ENCODE measurements around the gene GRAMD1A. TPM values are rescaled to one million over a fixed set of nuclear protein-coding genes. Genes with fewer than 3 reads are reported as not detected.

GRAMD1A gene
- polyA plus RNA-seq, 1 of the 3 experiments (the other 2 are of a cell fraction): 81.9 TPM

DNA sequence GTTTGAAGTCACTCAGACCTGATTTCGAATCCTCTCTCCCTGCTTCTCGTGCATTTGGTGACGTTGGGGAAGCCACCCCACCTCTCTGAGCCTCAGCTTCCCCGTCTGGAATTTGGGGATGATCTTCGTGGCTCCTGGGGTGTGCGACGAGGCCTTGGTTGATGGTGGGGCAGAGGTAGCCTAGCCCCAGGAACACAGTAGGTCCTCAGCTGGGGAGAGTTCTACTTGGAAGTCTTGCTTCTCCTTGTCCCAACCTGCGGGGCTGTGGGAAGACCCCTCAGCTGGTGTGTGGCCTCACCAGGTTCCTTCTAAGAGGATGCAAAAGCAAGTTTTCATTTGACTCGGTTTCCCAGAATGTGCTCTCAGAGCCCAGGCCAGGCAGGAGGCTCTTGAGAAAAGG, 54.5 kb downstream of the GRAMD1A start:
- H3K4me2 ChIP-seq: no peak overlapping the region
- H3K4me3 ChIP-seq (ENCODE audit: low read depth in 2 of 2, low read length in 1 of 2): no peak overlapping the region
- H3K4me1 ChIP-seq (ENCODE audit: control insufficient read depth in 1 of 2, insufficient read depth in 2 of 2, low read depth in 1 of 2, low read length in 1 of 2): no peaks in the 10 kb centered on the region
- no peaks in the 10 kb centered on the region for H4K20me1 ChIP-seq (ENCODE audit: insufficient read depth)
- H2AFZ ChIP-seq (ENCODE audit: low read depth): no peak overlapping the region
- no peaks in the 10 kb centered on the region for H3K79me2 ChIP-seq (ENCODE audit: insufficient read depth)
- TF ChIP-seq FOSL2 (IDR thresholded peaks at IDR 0.05; ENCODE audit: borderline replicate concordance, low read depth): no peak
- TF ChIP-seq CTCF (IDR thresholded peaks at IDR 0.05): no peak
- H3K27ac ChIP-seq (ENCODE audit: low read depth in 2 of 2, low read length in 1 of 2): no peak overlapping the region
- no peak overlapping the region for H3K9ac ChIP-seq
- H3F3A ChIP-seq (replicated peaks; ENCODE audit: insufficient read depth): no peaks in the 10 kb centered on the region
- ChIA-PET CTCF (interaction anchor here (0.7 to 9.9 kb wide), 6 partner anchors 8 to 403 kb away, joined by 3 to 86 read pairs (median 6); partner anchors contain the start of gene HPN), POLR2A (no interaction called here)
- no peaks in the 10 kb centered on the region for H3K36me3 ChIP-seq (replicated peaks in 1 of 2; ENCODE audit: control insufficient read depth in 1 of 2, insufficient read depth in 2 of 2, low read length in 1 of 2)
- peaks cover 27% of the 10 kb centered on the region for H3K27me3 ChIP-seq (ENCODE audit: insufficient read depth)
- H3K9me3 ChIP-seq: no peaks in the 10 kb centered on the region
- WGBS (ENCODE audit: low lambda C conversion rate): 44% methylated on average over 5 of the region's 9 CpGs
- H3K9me2 ChIP-seq: no peaks in the 10 kb centered on the region
- no peak for DNase-seq

DNA sequence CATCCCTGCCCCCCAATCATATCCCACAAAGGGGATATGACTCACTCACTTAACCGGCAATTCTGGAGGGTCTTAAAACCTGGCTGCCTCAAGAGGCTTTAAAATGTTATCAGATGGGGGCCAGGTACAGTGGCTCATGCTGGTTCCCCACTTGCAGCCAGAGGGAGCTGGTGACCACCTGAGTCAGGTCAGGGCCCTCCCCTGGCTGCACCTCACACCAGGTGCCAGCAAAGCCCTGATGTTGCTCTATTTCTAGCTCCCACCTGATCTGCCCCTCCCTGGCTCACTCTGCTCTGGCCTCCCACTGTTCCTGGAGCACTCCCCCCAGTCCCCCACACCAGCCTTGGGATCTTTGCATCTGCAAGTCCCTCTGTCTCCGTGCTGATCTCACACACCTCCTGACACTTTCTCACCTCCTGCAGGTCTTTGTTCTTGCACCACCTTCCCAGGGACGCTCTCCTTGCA, 55.6 kb downstream of the GRAMD1A start:
- Histone ChIP-seq H3K9ac (no peak overlapping the region), H3K4me2 (no peak overlapping the region), H3K4me1 (ENCODE audit: control insufficient read depth in 1 of 2, insufficient read depth in 2 of 2, low read depth in 1 of 2, low read length in 1 of 2) (no peaks in the 10 kb centered on the region), H2AFZ (ENCODE audit: low read depth) (no peak overlapping the region), H3K27ac (ENCODE audit: low read depth in 2 of 2, low read length in 1 of 2) (no peak overlapping the region), H3K27me3 (ENCODE audit: insufficient read depth) (peaks cover 37% of the 10 kb centered on the region), H3K79me2 (ENCODE audit: insufficient read depth) (no peaks in the 10 kb centered on the region), H3K9me3 (no peaks in the 10 kb centered on the region), H4K20me1 (ENCODE audit: insufficient read depth) (no peaks in the 10 kb centered on the region), H3F3A (replicated peaks; ENCODE audit: insufficient read depth) (no peaks in the 10 kb centered on the region), H3K4me3 (ENCODE audit: low read depth in 2 of 2, low read length in 1 of 2) (no peak overlapping the region), H3K36me3 (replicated peaks in 1 of 2; ENCODE audit: control insufficient read depth in 1 of 2, insufficient read depth in 2 of 2, low read length in 1 of 2) (no peaks in the 10 kb centered on the region), H3K9me2 (no peaks in the 10 kb centered on the region)
- 29% methylated on average over 3 of the region's 3 CpGs for WGBS (ENCODE audit: low lambda C conversion rate)
- DNase-seq: no peak
- CTCF ChIA-PET: interaction anchor here (1.0 to 9.9 kb wide), 5 partner anchors 9 to 12 kb away, joined by 4 to 86 read pairs (median 7); partner anchors contain the start of gene HPN
- peak; percentile 24; the same call in 1 of the 2 replicates for TF ChIP-seq CTCF (IDR thresholded peaks at IDR 0.05)
- TF ChIP-seq RXRA (IDR thresholded peaks at IDR 0.05; ENCODE audit: borderline replicate concordance, low read depth): no peak
- POLR2A ChIA-PET: interaction anchor here (1.0 kb wide), 1 partner anchor 88 kb away, joined by 3 read pairs; no protein-coding TSS in a partner anchor

- CTCF ChIA-PET: interaction anchor here (1.0 to 9.9 kb wide), 3 partner anchors 10 to 13 kb away, joined by 4 to 86 read pairs (median 51); partner anchors contain the start of gene HPN
- no peak for DNase-seq
- H3K4me1 ChIP-seq (ENCODE audit: control insufficient read depth in 1 of 2, insufficient read depth in 2 of 2, low read depth in 1 of 2, low read length in 1 of 2): no peaks in the 10 kb centered on the region
- POLR2A ChIA-PET: interaction anchor here (1.0 kb wide), 1 partner anchor 87 kb away, joined by 3 read pairs; no protein-coding TSS in a partner anchor
- H3K9me2 ChIP-seq: no peaks in the 10 kb centered on the region
- H3K4me3 ChIP-seq (ENCODE audit: low read depth in 2 of 2, low read length in 1 of 2): no peak overlapping the region
- H3F3A ChIP-seq (replicated peaks; ENCODE audit: insufficient read depth): no peaks in the 10 kb centered on the region
- no peak overlapping the region for H3K9ac ChIP-seq
- H4K20me1 ChIP-seq (ENCODE audit: insufficient read depth): no peaks in the 10 kb centered on the region
- H3K79me2 ChIP-seq (ENCODE audit: insufficient read depth): no peaks in the 10 kb centered on the region
- H3K36me3 ChIP-seq (replicated peaks in 1 of 2; ENCODE audit: control insufficient read depth in 1 of 2, insufficient read depth in 2 of 2, low read length in 1 of 2): no peaks in the 10 kb centered on the region
- peaks cover 42% of the 10 kb centered on the region for H3K27me3 ChIP-seq (ENCODE audit: insufficient read depth)
- H2AFZ ChIP-seq (ENCODE audit: low read depth): no peak overlapping the region
- H3K27ac ChIP-seq (ENCODE audit: low read depth in 2 of 2, low read length in 1 of 2): no peak overlapping the region
- WGBS (ENCODE audit: low lambda C conversion rate): 36% methylated on average over 6 of the region's 6 CpGs
- H3K4me2 ChIP-seq: no peak overlapping the region
- H3K9me3 ChIP-seq: no peaks in the 10 kb centered on the region
- TF ChIP-seq TCF12 (IDR thresholded peaks at IDR 0.05) (no peak), TEAD4 (IDR thresholded peaks at IDR 0.05; ENCODE audit: borderline replicate concordance, insufficient read depth) (no peak), NRF1 (IDR thresholded peaks at IDR 0.05; ENCODE audit: low read depth, low read length) (no peak), RXRA (IDR thresholded peaks at IDR 0.05; ENCODE audit: borderline replicate concordance, low read depth) (no peak), EP300 (IDR thresholded peaks at IDR 0.05; ENCODE audit: borderline replicate concordance in 1 of 2, low read depth in 1 of 2, low read length in 1 of 2) (no peak)
- TF ChIP-seq, protein P1, sequence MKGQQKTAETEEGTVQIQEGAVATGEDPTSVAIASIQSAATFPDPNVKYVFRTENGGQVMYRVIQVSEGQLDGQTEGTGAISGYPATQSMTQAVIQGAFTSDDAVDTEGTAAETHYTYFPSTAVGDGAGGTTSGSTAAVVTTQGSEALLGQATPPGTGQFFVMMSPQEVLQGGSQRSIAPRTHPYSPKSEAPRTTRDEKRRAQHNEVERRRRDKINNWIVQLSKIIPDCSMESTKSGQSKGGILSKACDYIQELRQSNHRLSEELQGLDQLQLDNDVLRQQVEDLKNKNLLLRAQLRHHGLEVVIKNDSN (IDR thresholded peaks at IDR 0.05; ENCODE audit: borderline replicate concordance, low read depth): no peak
- TF ChIP-seq, protein P2, sequence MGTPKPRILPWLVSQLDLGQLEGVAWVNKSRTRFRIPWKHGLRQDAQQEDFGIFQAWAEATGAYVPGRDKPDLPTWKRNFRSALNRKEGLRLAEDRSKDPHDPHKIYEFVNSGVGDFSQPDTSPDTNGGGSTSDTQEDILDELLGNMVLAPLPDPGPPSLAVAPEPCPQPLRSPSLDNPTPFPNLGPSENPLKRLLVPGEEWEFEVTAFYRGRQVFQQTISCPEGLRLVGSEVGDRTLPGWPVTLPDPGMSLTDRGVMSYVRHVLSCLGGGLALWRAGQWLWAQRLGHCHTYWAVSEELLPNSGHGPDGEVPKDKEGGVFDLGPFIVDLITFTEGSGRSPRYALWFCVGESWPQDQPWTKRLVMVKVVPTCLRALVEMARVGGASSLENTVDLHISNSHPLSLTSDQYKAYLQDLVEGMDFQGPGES (IDR thresholded peaks at IDR 0.05; ENCODE audit: low read depth, low read length): no peak
Measured at GRCh38 chr19:35056513-35057063, 56.5 kb downstream of the GRAMD1A start.

Measured in SK-N-SH (cell line).